Measurements from ENCODE around the gene VPREB3. TPM values are rescaled to one million over a fixed set of nuclear protein-coding genes. Genes with fewer than 3 reads are reported as not detected.

VPREB3 gene
- total RNA-seq, 1 donor from 2014 or later = not detected

DNA sequence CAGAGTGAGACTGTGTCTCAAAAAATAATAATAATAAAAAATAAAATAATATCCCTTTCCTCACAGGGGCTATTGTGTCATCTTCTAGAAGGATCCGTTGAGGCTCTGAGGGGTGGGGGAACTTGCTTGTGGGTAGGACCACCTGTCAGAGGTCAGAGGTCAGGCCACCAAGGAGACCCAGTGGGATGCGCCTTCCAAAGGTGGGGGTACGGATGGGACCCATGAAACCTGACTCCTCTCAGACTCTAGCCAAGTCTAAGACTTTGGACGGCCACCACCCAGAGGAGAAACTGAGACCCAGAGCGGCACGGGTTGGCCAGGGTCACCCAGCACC lies 18.1 kb upstream of the VPREB3 start:
- TF ChIP-seq CTCF (conservative IDR thresholded peaks at IDR 0.05; ENCODE audit: low read depth, low read length) = no peak
- H3K4me3 ChIP-seq (ENCODE audit: low read depth, low read length) = peak overlapping the region; percentile 42
- no peak for DNase-seq (ENCODE audit: low read depth)

DNA sequence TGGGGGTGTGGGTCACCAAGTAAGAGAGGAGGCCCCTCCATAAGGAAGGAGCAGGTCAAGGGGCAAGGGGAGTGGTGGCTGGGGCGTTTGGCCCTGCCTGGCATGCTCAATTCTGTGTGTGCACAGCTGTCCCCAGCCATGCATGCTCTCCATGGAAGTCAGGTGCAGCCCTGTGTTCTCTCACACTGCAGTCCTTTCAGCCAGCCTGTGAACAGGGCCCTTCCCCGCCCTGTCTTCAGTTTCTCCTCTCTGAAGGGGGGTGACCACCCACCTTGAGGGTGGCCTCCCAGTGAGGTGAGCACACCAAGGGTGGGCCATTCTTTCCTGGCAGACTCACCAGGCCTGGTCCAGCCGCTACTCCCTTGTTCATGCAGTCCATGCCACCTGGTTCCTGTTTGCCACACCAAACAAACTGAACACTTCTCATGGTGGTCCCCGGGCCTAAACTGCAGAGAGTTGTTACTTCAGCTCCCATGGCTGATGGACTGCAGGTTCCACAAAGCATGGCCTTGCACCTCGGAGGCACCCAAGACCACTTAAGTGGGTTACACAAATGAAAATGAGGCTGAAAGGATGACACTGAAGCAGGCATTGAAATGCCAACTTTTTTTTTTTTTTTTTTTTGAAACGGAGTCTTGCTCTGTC lies 15.2 kb upstream of the VPREB3 start:
- no peak overlapping the region for H3K4me3 ChIP-seq (ENCODE audit: low read depth, low read length)
- TF ChIP-seq CTCF (conservative IDR thresholded peaks at IDR 0.05; ENCODE audit: low read depth, low read length) = no peak
- no peak for DNase-seq (ENCODE audit: low read depth)

- TF ChIP-seq CTCF (conservative IDR thresholded peaks at IDR 0.05; ENCODE audit: low read depth, low read length) = peak; percentile 77
- no peak for DNase-seq (ENCODE audit: low read depth)
- peak within 1 kb of the TSS; percentile 78 for H3K4me3 ChIP-seq (ENCODE audit: low read depth, low read length)
These were observed 13.7 kb upstream of the VPREB3 start, which contains the start of gene CHCHD10 for GRCh38 chr22:23767673-23768548. TSS of gene CHCHD10 (minus strand) at chr22:23767972. CDS start at chr22:23767874, 98 bp downstream.

GRCh38 chr22:23767303-23767672 lies 13.1 kb upstream of the VPREB3 start:
- no peak for DNase-seq (ENCODE audit: low read depth)
- TF ChIP-seq CTCF (conservative IDR thresholded peaks at IDR 0.05; ENCODE audit: low read depth, low read length) = no peak
- peak overlapping the region; percentile 78 for H3K4me3 ChIP-seq (ENCODE audit: low read depth, low read length)

GRCh38 chr22:23764899-23765881 lies 11.0 kb upstream of the VPREB3 start:
- no peak overlapping the region for H3K4me3 ChIP-seq (ENCODE audit: low read depth, low read length)
- no peak for DNase-seq (ENCODE audit: low read depth)
- no peak for TF ChIP-seq CTCF (conservative IDR thresholded peaks at IDR 0.05; ENCODE audit: low read depth, low read length)

DNA sequence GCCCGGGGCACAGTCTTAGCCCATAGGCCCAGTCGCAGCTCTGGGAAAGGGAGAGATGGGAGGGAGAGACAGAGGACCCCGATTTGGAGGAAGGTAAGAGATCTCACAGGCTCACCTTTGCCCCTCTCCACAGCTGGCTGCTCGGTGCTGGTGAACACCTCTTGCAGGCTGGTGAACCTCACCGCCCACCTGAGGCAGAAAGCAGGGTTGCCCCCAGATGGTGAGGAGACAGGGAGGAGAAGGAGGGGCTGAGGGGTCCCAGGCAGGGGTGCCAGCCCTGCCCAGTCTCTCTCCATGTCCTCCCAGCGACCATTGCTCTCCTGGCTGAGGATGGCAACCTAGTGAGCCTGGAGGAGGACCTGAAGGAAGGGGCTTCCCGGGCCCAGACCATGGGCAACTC lies 9.7 kb upstream of the VPREB3 start:
- no peak overlapping the region for H3K4me3 ChIP-seq (ENCODE audit: low read depth, low read length)
- no peak for DNase-seq (ENCODE audit: low read depth)
- no peak for TF ChIP-seq CTCF (conservative IDR thresholded peaks at IDR 0.05; ENCODE audit: low read depth, low read length)

Data from epithelial cell of proximal tubule (primary cell).